IMR-90 (cell line): ENCODE data around the gene ANKRD33B. TPM values are rescaled to one million over a fixed set of nuclear protein-coding genes. Genes with fewer than 3 reads are reported as not detected.

Source experiments
- ATAC-seq: fragments of 200-7000 bp; cut with Tn5 transposase; 2 replicates; pipeline ENCODE4 v1.9.1; 2020; ENCODE audit warnings: low read depth, mild to moderate bottlenecking, moderate library complexity
- BruUV-seq: library from RNA; stranded (reverse); fragments of 400-500 nt; replicated peaks from 2 replicates; lab custom pipeline; 2021; lab: Mats Ljungman, UMichigan
- CTCF ChIA-PET: fragments of 300-600 bp; formaldehyde crosslinking; extraction: SDS; loops from one replicate; lab custom pipeline; 2021; ENCODE audit warnings: antibody characterized with exemption; lab: Yijun Ruan, JAX
- POLR2A ChIA-PET: fragments of 300-600 bp; sonication (Branson Sonifier 250); formaldehyde crosslinking; loops from one replicate; lab custom pipeline; 2022; ENCODE audit warnings: antibody characterized with exemption; ENCODE audit not compliant: unreplicated experiment; lab: Charles Lee
- DNase-seq: peaks from one replicate; pipeline ENCODE4 v3.0.0; 2013
- H2AFZ ChIP-seq: replicated peaks from 2 replicates; pipeline ENCODE3; 2013; ENCODE audit warnings: low read length, mild to moderate bottlenecking; ENCODE audit not compliant: poor library complexity
- H2AK5ac ChIP-seq: 2 replicates; pipeline ENCODE4 v1.6.1; 2013; ENCODE audit warnings: low read depth, low read length, inconsistent platforms
- H2AK9ac ChIP-seq: replicated peaks from 2 replicates; pipeline ENCODE3; 2013; ENCODE audit warnings: mild to moderate bottlenecking, low read depth, low read length, moderate library complexity; ENCODE audit not compliant: poor library complexity
- H2BK120ac ChIP-seq: 2 replicates; pipeline ENCODE4 v1.6.1; 2013; ENCODE audit warnings: low read depth, low read length, inconsistent platforms
- H2BK15ac ChIP-seq: 3 replicates; pipeline ENCODE4 v1.6.1; 2013; ENCODE audit warnings: low read depth, low read length, inconsistent platforms
- H2BK20ac ChIP-seq: 2 replicates; pipeline ENCODE4 v1.6.1; 2013; ENCODE audit warnings: low read depth, mild to moderate bottlenecking, inconsistent platforms, low read length, moderate library complexity
- H2BK5ac ChIP-seq: 2 replicates; pipeline ENCODE4 v1.6.1; 2013; ENCODE audit warnings: mild to moderate bottlenecking, low read depth, low read length, inconsistent platforms; ENCODE audit not compliant: poor library complexity, severe bottlenecking
- H3K14ac ChIP-seq: replicated peaks from 2 replicates; pipeline ENCODE4 v1.6.1; 2013; ENCODE audit warnings: low read depth, low read length, inconsistent platforms
- H3K18ac ChIP-seq: 2 replicates; pipeline ENCODE4 v1.6.1; 2013; ENCODE audit warnings: low read depth, low read length, control low read depth
- H3K23ac ChIP-seq: 2 replicates; pipeline ENCODE4 v1.6.1; 2013; ENCODE audit warnings: low read depth, low read length, inconsistent platforms
- H3K27ac ChIP-seq: 2 replicates; pipeline ENCODE4 v1.5.1; 2013; ENCODE audit warnings: mild to moderate bottlenecking, control low read depth, low read length; ENCODE audit not compliant: insufficient read depth
- H3K27me3 ChIP-seq: 2 replicates; pipeline ENCODE4 v1.6.1; 2013; ENCODE audit warnings: low read length; ENCODE audit not compliant: control insufficient read depth, insufficient read depth
- H3K36me3 ChIP-seq: 2 replicates; pipeline ENCODE4 v1.6.1; 2013; ENCODE audit warnings: low read length, mixed read lengths; ENCODE audit not compliant: control insufficient read depth, insufficient read depth
- H3K4ac ChIP-seq: 2 replicates; pipeline ENCODE4 v1.6.1; 2013; ENCODE audit warnings: low read depth, low read length, inconsistent platforms
- H3K4me1 ChIP-seq: 2 replicates; pipeline ENCODE4 v1.6.1; 2013; ENCODE audit warnings: low read length, mixed read lengths; ENCODE audit not compliant: control insufficient read depth, insufficient read depth
- H3K4me2 ChIP-seq: 2 replicates; pipeline ENCODE4 v1.6.1; 2013; ENCODE audit warnings: low read depth, mild to moderate bottlenecking, control low read depth, low read length, moderate library complexity
- H3K4me3 ChIP-seq: 2 replicates; pipeline ENCODE4 v1.5.1; 2013; ENCODE audit warnings: low read depth, mild to moderate bottlenecking, control low read depth, low read length, moderate library complexity; ENCODE audit not compliant: insufficient read depth
- H3K56ac ChIP-seq: 2 replicates; pipeline ENCODE4 v1.6.1; 2013; ENCODE audit warnings: low read length, inconsistent platforms; ENCODE audit not compliant: insufficient read depth; ENCODE audit errors: extremely low read depth
- H3K79me1 ChIP-seq, 2 experiments: 2 replicates each; pipeline ENCODE4 v1.6.1; 2013; ENCODE audit warnings: low read length in 2 of 2, inconsistent platforms in 1 of 2, low read depth in 1 of 2
- H3K9ac ChIP-seq: 2 replicates; pipeline ENCODE4 v1.6.1; 2013; ENCODE audit warnings: low read depth, low read length, control low read depth
- H3K9me1 ChIP-seq: 2 replicates; pipeline ENCODE4 v1.6.1; 2013; ENCODE audit warnings: low read length, inconsistent platforms; ENCODE audit not compliant: insufficient read depth
- H3K9me3 ChIP-seq: 2 replicates; pipeline ENCODE4 v1.6.1; 2013; ENCODE audit warnings: low read length; ENCODE audit not compliant: control insufficient read depth, insufficient read depth
- H4K20me1 ChIP-seq: 2 replicates; pipeline ENCODE4 v1.6.1; 2013; ENCODE audit warnings: low read length, inconsistent platforms; ENCODE audit not compliant: insufficient read depth
- H4K5ac ChIP-seq: 2 replicates; pipeline ENCODE4 v1.6.1; 2013; ENCODE audit warnings: mild to moderate bottlenecking, low read depth, low read length, control low read depth
- H4K8ac ChIP-seq, 2 experiments: 2 replicates each; pipeline ENCODE4 v1.6.1; 2013; ENCODE audit warnings: low read depth in 2 of 2, low read length in 2 of 2, control low read depth in 1 of 2, inconsistent platforms in 1 of 2
- H4K91ac ChIP-seq: 2 replicates; pipeline ENCODE4 v1.6.1; 2013; ENCODE audit warnings: low read depth, low read length, inconsistent platforms; ENCODE audit not compliant: insufficient read depth
- BHLHE40 ChIP-seq: fragments of 150-350 bp; IDR thresholded peaks from 2 replicates; pipeline ENCODE4 v1.6.1; 2016; ENCODE audit warnings: mild to moderate bottlenecking, low read depth, low read length
- CEBPB ChIP-seq: IDR thresholded peaks from 2 replicates; pipeline ENCODE4 v1.6.1; 2012; ENCODE audit warnings: low read depth, low read length, improper control_type of control experiment
- CHD1 ChIP-seq: IDR thresholded peaks from 2 replicates; pipeline ENCODE4 v1.6.1; 2012; ENCODE audit warnings: low read depth, low read length, improper control_type of control experiment
- CTCF ChIP-seq: conservative IDR thresholded peaks from 2 replicates; pipeline ENCODE4 v1.5.1; 2012; ENCODE audit warnings: mild to moderate bottlenecking, low read depth, low read length, improper control_type of control experiment
- FOS ChIP-seq: fragments of 150-350 bp; IDR thresholded peaks from 2 replicates; pipeline ENCODE4 v1.6.1; 2016; ENCODE audit warnings: low read depth, low read length
- MAFK ChIP-seq: IDR thresholded peaks from 2 replicates; pipeline ENCODE4 v1.6.1; 2012; ENCODE audit warnings: low read depth, low read length, improper control_type of control experiment
- MAZ ChIP-seq: IDR thresholded peaks from 2 replicates; pipeline ENCODE4 v1.6.1; 2012; ENCODE audit warnings: low read depth, mild to moderate bottlenecking, low read length, improper control_type of control experiment, moderate library complexity, borderline replicate concordance
- MXI1 ChIP-seq: IDR thresholded peaks from 2 replicates; pipeline ENCODE4 v1.6.1; 2012; ENCODE audit warnings: low read depth, mild to moderate bottlenecking, low read length, moderate library complexity, borderline replicate concordance
- NFE2L2 ChIP-seq: fragments of 150-350 bp; IDR thresholded peaks from 2 replicates; pipeline ENCODE4 v1.6.1; 2016; ENCODE audit warnings: low read depth, mild to moderate bottlenecking, low read length
- POLR2A ChIP-seq: IDR thresholded peaks from 2 replicates; pipeline ENCODE4 v1.6.1; 2012; ENCODE audit warnings: mild to moderate bottlenecking, low read depth, low read length
- RAD21 ChIP-seq: IDR thresholded peaks from 2 replicates; pipeline ENCODE4 v1.6.1; 2012; ENCODE audit warnings: low read length, improper control_type of control experiment
- RCOR1 ChIP-seq: IDR thresholded peaks from 2 replicates; pipeline ENCODE4 v1.6.1; 2012; ENCODE audit warnings: mild to moderate bottlenecking, low read length, improper control_type of control experiment; ENCODE audit not compliant: insufficient replicate concordance
- RFX5 ChIP-seq: IDR thresholded peaks from 2 replicates; pipeline ENCODE4 v1.8.0; 2012; ENCODE audit warnings: low read depth, mild to moderate bottlenecking, low read length, moderate library complexity
- SMC3 ChIP-seq: fragments of 150-350 bp; IDR thresholded peaks from 2 replicates; pipeline ENCODE4 v1.6.1; 2016; ENCODE audit warnings: low read depth, mild to moderate bottlenecking, antibody characterized with exemption, low read length, moderate library complexity
- WGBS, 2 experiments: methylation state at CpG; one replicate each; pipeline versions ENCODE4 v1.1.5 to v1.1.7; 2013; ENCODE audit warnings: missing lambda C conversion rate in 2 of 2; ENCODE audit not compliant: insufficient read length in 1 of 2; ENCODE audit errors: extremely low coverage in 2 of 2; 5-methylcytosine and 5-hydroxymethylcytosine counted together
- dilution Hi-C: fragments of 300-500 bp; cut with HindIII; formaldehyde crosslinking; loops from one replicate; pipeline ENCODE4 v1.14.3; 2018; ENCODE audit warnings: low sequenced_read_pairs; ENCODE audit not compliant: unreplicated experiment
- in situ Hi-C: fragments of 300-500 bp; cut with MboI; formaldehyde crosslinking; loops from 3 replicates; pipeline ENCODE4 v1.14.3; 2019; ENCODE audit warnings: low sequenced_read_pairs, inconsistent platforms, mixed read lengths
- intact Hi-C: fragments of 100-400 bp; cut with micrococcal nuclease; formaldehyde crosslinking; loops from 2 replicates; pipeline ENCODE4 v1.10.0; 2022
- polyA plus RNA-seq, 3 experiments: library from polyadenylated mRNA; depleted of rRNA; stranded (reverse); fragments of >200 nt; gene quantifications; 2 replicates each; pipeline ENCODE4 v1.2.3, GENCODE V29; 2012; ENCODE audit warnings: low replicate concordance in 1 of 3
- total RNA-seq: library from RNA; depleted of rRNA; stranded (reverse); fragments of >200 nt; gene quantifications from 2 replicates; pipeline ENCODE4 v1.2.3, GENCODE V29; 2012
- TF ChIP-seq, protein P1 (sequence below): fragments of 150-350 bp; IDR thresholded peaks from 2 replicates; pipeline ENCODE4 v1.6.1; 2016; ENCODE audit warnings: low read depth, mild to moderate bottlenecking, low read length, moderate library complexity, borderline replicate concordance

ANKRD33B gene
- total and polyA plus RNA-seq, 2 of the 4 experiments (the other 2 are of a cell fraction): 2.5 to 3.3 TPM

GRCh38 chr5:10520706-10521105, 43.2 kb upstream of the ANKRD33B start:
- H3K14ac ChIP-seq: no peak overlapping the region; the same call in 1 of the 2 replicates
- intact Hi-C loops (no loop called here), dilution Hi-C loops (no loop called here), in situ Hi-C loops (no loop called here)
- DNase-seq (peak; percentile 65), ATAC-seq (peak; percentile 60)
- ChIA-PET POLR2A (no interaction called here), CTCF (no interaction called here)
- peak overlapping the region; percentile 95 for H4K5ac ChIP-seq
- H4K8ac ChIP-seq: peak overlapping the region in 1 of 2 experiments; percentile 47; a peak in 2 of 4 replicates
- no peaks in the 10 kb centered on the region for H3K79me1 ChIP-seq
- peaks cover 15% of the 10 kb centered on the region for H3K4me1 ChIP-seq
- H2BK20ac ChIP-seq: peak overlapping the region; percentile 33
- H2BK15ac ChIP-seq: peak overlapping the region; percentile 73; the same call in 1 of the 3 replicates
- H2AFZ ChIP-seq: peak overlapping the region; percentile 16
- H3K4me3 ChIP-seq: no peak overlapping the region
- no peak overlapping the region for H3K56ac ChIP-seq
- no peaks in the 10 kb centered on the region for H3K36me3 ChIP-seq
- H3K27ac ChIP-seq: peak overlapping the region; percentile 28; the same call in 1 of the 2 replicates
- peaks cover 20% of the 10 kb centered on the region for H3K9me1 ChIP-seq
- no peak overlapping the region for H3K9ac ChIP-seq
- H2BK120ac ChIP-seq: peak overlapping the region; percentile 88
- H3K4ac ChIP-seq: peak overlapping the region; percentile 89
- peak overlapping the region; percentile 53 for H2AK9ac ChIP-seq
- H2AK5ac ChIP-seq: peak overlapping the region; percentile 85; the same call in 1 of the 2 replicates
- no peak overlapping the region; the same call in 1 of the 2 replicates for H3K4me2 ChIP-seq
- no peak overlapping the region for H3K23ac ChIP-seq
- peak overlapping the region; percentile 49 for H2BK5ac ChIP-seq
- H3K18ac ChIP-seq: peak overlapping the region; percentile 97
- H3K27me3 ChIP-seq: no peaks in the 10 kb centered on the region
- no peaks in the 10 kb centered on the region for H4K20me1 ChIP-seq
- H3K9me3 ChIP-seq: peaks cover 3% of the 10 kb centered on the region; the same call in 1 of the 2 replicates
- peak overlapping the region; percentile 67; the same call in 1 of the 2 replicates for H4K91ac ChIP-seq
- TF ChIP-seq BHLHE40 (no peak), CEBPB (no peak), POLR2A (no peak), MXI1 (no peak), FOS (no peak), RCOR1 (no peak), MAZ (no peak), RFX5 (no peak), CHD1 (no peak), NFE2L2 (no peak), RAD21 (no peak), MAFK (no peak), SMC3 (no peak), CTCF (no peak)
- TF ChIP-seq, protein P1, sequence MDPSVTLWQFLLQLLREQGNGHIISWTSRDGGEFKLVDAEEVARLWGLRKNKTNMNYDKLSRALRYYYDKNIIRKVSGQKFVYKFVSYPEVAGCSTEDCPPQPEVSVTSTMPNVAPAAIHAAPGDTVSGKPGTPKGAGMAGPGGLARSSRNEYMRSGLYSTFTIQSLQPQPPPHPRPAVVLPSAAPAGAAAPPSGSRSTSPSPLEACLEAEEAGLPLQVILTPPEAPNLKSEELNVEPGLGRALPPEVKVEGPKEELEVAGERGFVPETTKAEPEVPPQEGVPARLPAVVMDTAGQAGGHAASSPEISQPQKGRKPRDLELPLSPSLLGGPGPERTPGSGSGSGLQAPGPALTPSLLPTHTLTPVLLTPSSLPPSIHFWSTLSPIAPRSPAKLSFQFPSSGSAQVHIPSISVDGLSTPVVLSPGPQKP: no peak
- BruUV-seq: no TSS peak
- no CpG with 5 or more reads among the region's 4 CpGs for WGBS, 2 experiments
